GM18508 (cell line): Measurements from ENCODE around the gene LONRF2.

Experiments
- ATAC-seq: cut with Tn5 transposase; IDR thresholded peaks from one replicate; pipeline ENCODE4 v1.9.1; 2021; ENCODE audit warnings: moderate number of reproducible peaks; ENCODE audit not compliant: insufficient read depth, unreplicated experiment

LONRF2 gene

GRCh38 chr2:100302585-100302892 is 19.8 kb downstream of the LONRF2 start:
- no peak for ATAC-seq

- ATAC-seq: no peak
Measured at GRCh38 chr2:100301881-100302584, 20.3 kb downstream of the LONRF2 start.

- no peak for ATAC-seq
Measured at GRCh38 chr2:100299548-100299947, 22.8 kb downstream of the LONRF2 start.

DNA sequence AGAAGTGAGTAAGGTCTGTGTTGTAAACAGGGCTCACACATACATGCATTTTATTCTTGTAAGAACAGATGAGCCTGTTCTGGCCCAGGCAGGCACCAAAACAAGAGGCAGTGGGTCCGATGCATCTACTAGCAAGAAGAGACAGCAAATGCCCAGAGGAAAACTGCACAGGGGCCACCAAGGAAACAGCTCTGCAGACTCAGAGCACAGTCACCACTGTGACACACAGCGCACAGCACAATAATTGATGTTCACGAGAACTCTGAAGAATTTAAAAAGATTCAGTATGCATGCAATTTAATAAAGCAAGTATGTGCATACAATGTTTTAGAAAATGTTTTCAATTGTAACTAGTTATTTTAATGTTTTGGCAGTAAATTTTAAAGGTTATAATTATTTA is 24.8 kb downstream of the LONRF2 start:
- no peak for ATAC-seq

GRCh38 chr2:100294162-100294497 is 28.2 kb downstream of the LONRF2 start:
- ATAC-seq: no peak

DNA sequence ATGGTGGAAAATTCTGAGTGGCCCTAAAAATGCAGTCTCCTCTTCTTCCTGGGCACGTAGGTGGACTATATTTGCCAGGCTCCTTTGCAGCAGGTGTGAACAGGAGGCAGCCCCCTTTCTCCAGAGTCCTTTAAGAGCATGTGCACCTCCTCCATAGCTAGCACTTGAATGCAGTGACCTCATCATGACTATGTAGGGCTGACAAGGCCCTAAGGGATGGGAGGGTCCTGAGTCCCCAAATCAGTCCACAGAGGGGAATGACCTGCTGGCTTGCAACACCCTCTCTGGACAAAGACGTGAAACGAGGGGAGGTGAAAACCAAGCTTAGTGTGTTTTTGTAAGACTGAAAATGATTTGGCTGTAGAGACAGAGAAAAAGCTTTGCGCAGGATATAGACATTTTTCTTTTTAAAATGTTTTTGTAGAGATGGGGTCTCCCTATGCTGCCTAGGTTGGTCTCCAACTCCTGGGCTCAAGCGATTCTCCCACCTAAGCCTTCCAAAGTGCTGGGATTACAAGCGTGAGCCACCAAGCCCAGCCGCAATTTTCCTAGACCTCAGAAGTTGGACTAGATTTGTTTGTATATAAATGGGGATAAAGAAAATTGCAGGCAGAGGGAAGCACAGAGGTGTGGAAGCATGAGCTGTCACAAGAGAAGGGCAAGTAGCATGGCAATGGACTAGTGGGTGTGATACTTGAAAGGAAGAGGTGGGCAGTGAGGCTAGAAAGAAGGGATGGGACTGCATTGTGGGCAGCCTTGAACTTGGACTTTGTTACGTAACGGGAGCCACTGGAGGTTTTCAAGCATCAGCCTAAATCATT is 28.8 kb downstream of the LONRF2 start:
- ATAC-seq: no peak

DNA sequence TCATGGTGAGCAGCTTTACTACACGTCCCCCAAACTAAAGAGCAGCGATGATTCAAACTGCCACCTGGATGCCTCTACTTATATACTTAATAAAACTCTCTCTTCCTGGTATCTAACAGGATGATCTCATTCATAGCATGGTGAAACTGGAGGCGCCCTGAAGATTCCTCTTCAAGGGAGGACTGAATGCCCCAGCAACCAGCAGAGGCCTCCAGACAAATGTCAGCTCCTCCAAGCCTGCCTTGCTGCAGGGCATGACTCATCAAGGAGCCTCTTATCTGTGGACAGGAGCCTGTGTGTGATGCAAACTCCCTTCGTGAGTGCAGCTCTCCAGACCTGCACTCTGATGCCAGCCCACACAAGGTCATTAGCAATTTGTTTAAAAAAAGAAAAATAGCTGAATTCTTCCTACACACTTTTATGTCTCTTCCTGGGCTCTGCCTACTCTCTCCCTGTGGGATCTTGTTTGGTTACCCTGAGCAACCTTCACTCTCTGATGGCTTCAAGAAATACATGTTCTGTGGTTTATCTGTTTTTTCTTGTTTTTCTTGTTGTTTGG is 30.2 kb downstream of the LONRF2 start:
- ATAC-seq: no peak

DNA sequence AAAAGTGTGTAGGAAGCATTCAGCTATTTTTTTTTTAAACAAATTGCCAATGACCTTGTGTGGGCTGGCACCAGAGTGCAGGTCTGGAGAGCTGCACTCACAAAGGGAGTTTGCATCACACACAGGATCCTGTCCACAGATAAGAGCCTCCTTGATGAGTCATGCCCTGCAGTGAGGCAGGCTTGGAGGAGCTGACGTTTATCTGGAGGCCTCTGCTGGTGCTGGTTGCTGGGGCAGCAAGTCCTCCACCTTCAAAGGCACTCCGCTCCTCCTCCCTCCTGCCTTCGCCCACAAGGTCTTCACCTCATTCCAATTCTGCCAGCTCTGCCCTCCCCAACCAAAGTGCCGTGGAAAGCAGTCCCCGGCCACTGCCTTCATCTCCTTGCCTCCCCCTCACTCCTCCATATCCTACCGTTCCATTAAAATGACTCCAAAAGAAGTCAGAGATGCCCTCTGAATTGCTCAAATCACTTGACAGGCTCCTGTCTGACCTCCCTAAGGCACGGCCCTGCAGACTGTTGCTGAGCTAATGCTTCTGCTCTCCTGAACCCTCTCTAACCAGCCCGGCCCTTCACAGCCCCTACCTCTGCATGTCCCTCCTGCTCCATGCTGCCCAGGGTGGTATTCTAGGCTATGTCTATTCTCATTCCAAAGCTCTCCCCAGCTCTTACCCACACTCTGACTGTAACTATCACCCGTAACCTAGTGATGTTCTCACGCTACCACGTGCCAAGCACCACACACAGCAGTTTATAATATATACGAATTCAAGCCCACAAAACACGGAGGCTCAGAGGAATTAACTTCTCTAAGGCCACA is 30.9 kb downstream of the LONRF2 start:
- ATAC-seq: no peak

- no peak for ATAC-seq
Measured at GRCh38 chr2:100290718-100291151, 31.6 kb downstream of the LONRF2 start.

DNA sequence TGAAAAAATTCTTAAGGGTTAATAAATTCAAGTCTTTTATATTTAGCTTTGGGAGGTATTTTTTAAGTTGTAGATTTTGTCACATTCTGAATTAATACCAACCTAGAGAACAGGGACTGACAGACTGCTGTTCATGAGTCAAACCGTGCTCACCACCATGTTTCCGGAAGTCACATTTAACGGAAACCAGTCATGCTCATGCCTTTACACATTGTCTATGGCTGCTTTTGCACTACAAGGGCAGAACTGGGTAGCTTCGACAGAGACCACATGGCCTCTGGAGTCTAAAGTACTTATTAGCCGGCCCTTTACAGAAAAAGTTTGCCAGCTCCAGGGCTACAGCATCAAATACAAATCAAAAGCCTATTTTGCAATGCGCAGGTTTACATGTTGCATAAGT is 33.3 kb downstream of the LONRF2 start:
- ATAC-seq: no peak

DNA sequence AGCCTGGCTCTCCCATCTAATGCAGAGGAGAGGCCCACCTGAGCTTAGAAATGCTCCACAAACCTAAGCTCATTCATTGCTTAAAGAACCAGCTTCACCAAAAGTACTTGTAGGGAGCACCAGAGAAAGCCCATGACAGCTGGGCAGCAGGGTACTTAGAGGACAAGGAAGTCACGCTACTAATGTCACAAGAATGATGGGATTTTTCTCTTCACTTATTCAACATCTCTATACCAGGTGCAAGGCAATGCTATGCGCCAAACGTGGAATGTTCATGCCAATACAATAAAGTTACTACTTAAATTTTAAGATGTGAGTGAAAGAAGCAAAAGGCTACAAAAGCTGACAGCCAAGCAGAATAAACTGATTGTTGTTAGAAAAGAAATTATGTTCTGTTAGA is 36.0 kb downstream of the LONRF2 start:
- no peak for ATAC-seq

DNA sequence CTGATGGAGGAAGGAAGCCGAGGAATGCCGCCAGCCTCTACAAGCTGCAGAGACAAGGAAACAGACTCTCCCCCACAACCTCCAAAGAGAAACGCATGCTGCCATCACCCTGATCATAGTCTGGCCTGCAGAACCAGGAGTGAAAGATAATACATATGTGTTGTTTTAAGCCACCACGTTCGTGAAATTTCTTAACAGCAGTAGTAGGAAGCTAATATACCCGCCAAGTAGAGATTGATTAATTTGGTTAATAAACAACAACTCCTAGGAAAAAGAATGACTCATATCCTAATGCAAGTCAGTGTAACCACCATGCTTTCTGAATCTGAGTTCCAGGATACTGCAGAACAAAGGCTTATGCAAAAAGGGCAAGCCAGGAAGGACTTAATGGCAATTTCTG is 36.6 kb downstream of the LONRF2 start:
- no peak for ATAC-seq

GRCh38 chr2:100285011-100285410 is 37.3 kb downstream of the LONRF2 start:
- ATAC-seq: no peak

DNA sequence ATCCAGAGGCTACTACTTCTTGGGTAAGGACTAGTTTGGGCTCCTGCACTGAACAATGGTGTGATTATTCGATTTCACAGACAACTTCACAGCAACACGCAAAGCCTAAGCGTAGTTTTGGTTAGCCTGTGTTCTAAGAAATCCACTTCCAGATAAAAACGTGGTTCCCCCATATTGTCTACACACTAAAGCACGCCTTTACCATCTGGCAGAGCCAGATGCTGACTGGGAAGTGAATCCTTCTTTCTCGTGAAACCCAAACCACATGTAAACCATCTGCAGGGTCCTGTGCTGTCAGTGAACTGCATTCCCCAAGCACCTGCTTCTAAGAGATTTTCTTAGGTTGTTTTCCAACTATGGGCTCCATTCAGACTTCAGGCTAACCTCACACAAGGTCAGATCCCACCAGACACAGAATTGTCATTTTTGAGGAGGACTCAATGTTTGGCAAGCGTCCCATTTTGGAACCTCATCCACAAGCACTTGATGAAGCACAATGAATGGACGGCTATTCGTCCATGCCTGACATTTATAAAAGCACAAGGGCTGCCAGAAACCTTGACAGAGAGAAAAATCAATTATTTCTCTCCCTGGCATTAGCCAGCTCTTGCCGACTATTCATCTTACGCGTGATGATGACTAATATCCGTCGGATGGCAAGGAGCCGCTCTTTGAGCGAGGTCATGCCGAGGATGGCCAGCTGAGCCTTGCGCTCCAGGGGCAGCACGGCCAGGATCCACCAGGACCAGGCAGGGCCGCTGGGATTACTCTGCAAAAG is 38.4 kb downstream of the LONRF2 start:
- ATAC-seq: no peak

DNA sequence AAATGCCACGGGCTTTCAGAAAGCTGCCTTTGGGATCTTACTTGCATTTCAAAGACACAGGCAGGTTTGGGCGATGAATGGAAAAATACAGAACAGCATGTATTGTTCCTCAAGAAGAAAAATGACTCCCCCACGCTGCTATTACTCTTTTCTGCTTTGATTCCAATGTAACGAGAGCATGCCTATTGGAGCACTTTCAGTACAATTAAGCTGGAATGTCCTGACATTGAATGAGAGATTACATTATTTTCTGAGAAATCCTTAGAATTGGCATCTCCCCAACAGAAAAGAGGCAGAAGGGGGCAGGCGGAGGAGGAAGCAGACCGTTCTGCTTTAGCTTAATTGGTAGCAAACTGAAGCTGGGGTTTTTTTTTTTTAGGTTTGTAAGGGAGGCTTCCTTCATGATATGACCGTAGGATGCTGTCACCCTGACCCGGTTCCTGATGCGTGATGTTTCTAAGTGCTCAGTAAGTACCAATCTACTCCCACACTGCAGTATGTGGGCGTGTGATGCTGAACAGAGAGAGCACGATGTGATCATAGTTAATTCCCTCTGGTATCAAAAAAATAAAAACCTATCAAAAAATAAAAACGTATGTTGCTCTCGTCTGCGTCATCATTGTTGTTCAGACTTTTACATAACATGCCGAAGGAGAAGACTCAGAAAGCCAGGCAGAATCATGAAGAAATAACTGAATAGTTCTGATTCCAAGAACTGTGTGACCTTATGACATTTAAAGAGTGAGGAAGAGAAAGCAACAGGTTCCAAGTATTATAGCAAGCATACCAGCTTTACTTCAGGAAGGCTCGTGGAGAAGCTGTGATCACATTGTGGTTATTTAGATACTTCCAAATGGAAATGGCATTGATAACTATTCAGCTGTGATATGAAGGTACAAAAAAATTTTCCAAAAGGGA is 40.5 kb downstream of the LONRF2 start:
- no peak for ATAC-seq

DNA sequence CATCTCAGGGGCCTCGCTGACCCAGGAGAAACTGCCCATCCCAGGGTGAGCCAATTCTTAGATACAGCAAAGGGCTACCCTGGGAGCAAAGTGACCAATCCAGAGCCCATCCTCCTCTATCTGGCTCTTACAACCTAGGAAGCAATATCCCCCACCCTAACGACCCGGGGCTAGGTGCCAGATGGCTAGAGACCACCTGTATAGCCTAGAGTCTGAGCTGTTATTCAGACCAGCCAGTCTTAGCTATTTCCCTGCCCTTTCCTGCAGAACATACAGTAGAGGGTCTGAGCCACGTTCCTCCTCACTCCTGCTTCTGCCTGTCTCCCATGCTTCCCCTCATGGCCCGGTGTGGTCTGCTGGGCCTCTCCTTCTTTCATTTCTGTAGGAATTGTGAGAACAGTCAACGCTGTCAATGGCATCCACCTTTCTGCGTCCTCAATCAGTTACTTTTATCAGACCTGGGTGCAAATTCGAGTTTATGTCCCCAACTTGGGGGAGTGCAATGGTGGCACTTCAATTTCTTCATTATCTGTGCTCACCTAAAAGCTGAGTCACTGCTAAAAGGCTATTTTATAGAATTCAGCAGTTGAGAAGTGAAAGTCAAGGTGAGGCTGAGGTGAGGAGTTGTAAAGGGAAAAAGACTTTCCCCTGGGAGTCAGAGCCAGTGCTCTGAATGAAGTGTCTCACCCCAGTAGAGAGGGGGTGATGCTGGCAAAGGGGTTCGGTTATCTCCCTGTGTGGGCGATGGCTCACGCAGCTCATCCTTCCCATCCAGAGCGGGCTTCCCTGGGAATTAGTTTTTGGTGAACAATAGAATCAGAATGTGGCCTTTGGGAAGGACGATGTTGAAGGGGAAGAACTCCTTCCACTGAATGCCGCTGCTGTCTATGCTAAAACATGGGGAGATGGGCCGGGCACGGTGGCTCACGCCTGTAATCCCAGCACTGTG is 42.4 kb downstream of the LONRF2 start:
- ATAC-seq: no peak

GRCh38 chr2:100278986-100279385 is 43.3 kb downstream of the LONRF2 start:
- no peak for ATAC-seq

GRCh38 chr2:100278501-100278900 is 43.8 kb downstream of the LONRF2 start:
- no peak for ATAC-seq
